ENCODE results near the gene SIK2. TPM values are rescaled to one million over a fixed set of nuclear protein-coding genes. Genes with fewer than 3 reads are reported as not detected.
A peak's percentile ranks its signal among the peaks of the same experiment; 100 is the strongest.

SIK2 gene
- polyA plus RNA-seq (ENCODE audit: insufficient read length in 10 of 10), result 10 to 100 TPM; 17.7 to 33.1 (median 21.9) TPM
- long read RNA-seq, donor 1, full-length matches to known transcripts, result 2 of 2 reads
- long read RNA-seq, donor 1, partial matches to known transcripts, result 0 of 2 reads
- long read RNA-seq, donor 1, other reads (novel, unspliced or antisense), result 0 of 2 reads
- long read RNA-seq, donor 2, result 0 reads
- long read RNA-seq, donor 3, result 0 reads
- long read RNA-seq, donor 4, full-length matches to known transcripts, result 2 of 2 reads
- long read RNA-seq, donor 4, partial matches to known transcripts, result 0 of 2 reads
- long read RNA-seq, donor 4, other reads (novel, unspliced or antisense), result 0 of 2 reads
- long read RNA-seq, donor 5, full-length matches to known transcripts, result 1 of 6 reads
- long read RNA-seq, donor 5, partial matches to known transcripts, result 5 of 6 reads
- long read RNA-seq, donor 5, other reads (novel, unspliced or antisense), result 0 of 6 reads
- long read RNA-seq, donor 6, full-length matches to known transcripts, result 3 of 8 reads
- long read RNA-seq, donor 6, partial matches to known transcripts, result 5 of 8 reads
- long read RNA-seq, donor 6, other reads (novel, unspliced or antisense), result 0 of 8 reads
- long read RNA-seq, donor 7, full-length matches to known transcripts, result 5 of 5 reads
- long read RNA-seq, donor 7, partial matches to known transcripts, result 0 of 5 reads
- long read RNA-seq, donor 7, other reads (novel, unspliced or antisense), result 0 of 5 reads
- long read RNA-seq, donor 8, full-length matches to known transcripts, result 2 of 2 reads
- long read RNA-seq, donor 8, partial matches to known transcripts, result 0 of 2 reads
- long read RNA-seq, donor 8, other reads (novel, unspliced or antisense), result 0 of 2 reads
- long read RNA-seq, donor 9, result 0 reads

DNA sequence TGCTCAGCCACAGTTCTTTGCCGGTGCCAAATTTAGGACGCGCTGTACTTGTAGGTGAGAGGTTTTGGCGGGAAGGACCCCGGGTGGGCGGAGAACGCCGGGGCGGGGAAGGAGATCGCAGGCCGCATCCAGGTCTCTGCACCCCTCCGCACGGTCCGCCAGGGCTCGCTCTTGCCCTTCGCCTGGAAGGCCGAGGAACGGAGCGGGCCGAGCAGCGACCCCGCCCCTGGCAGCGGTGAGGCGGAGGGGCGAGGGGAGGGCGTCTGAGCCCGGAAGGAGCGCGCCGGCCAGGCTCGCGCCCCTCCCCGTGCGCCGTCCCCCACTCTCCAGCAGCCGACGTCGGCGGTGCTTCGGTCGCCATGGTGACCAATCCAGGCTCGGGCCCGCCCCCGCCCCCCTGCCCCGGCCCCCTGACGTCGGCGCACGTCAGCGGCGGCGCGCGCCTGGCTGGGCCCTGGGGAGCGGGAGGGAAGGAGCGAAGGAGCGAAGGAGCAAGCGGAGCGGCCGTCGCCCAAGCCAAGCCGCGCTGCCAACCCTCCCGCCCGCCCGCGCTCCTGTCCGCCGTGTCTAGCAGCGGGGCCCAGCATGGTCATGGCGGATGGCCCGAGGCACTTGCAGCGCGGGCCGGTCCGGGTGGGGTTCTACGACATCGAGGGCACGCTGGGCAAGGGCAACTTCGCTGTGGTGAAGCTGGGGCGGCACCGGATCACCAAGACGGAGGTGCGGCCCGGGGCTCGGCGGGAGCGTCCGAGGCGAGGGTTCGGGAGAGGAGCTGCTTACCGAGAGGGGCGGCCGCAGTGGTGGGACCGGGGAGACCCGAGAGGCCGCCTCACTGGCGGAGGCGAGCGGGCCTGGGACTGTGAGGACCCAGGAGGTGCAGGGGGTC lies at the start of gene SIK2:
Gene SIK2 (plus strand): TSS at position 471 of the 886 bp plus-strand sequence. CDS start 115 bp downstream, at position 586.
- peak; percentile 96 to 99 (median 97) for DNase-seq

DNA sequence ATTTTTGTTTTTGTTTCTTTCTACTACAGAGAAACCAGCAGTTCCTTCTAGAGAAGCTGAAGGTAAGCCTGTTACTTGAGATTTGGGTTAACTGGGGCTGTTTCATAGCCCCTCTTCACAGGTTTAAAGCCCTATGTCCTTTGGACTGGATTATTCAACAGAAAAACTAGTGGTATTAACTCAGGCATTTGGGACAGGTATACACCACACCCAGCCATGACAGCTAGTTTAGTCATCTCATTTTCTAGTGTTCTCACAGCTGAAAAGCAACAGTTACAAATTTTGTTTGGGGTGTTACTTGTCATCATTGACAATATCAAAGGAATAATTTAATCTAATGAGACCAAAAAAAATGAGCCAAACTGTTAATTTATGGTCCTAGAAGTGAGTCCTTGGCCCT lies 47.7 kb upstream of the SIK2 start:
- DNase-seq, result no peak

DNA sequence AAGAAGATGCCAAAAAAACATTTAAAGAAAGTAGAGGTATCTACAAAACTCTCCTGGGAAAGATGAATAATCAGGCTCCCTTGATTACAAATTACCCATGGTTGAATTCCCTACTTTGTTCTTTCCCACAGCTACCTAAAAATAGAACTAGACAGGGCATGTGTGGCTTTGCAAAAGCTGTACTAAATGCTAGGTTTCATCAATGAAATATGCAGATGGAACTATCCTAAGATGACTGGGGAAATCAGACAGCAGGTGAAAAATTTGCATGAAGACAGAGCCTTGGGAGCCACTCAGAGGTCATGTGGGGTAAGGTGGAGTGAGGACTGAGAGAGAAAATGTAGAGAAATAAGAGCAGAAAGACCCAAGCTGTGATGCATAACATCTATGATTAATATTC lies 47.0 kb upstream of the SIK2 start:
- DNase-seq, result peak in 1 of 3 donors; percentile 49

DNA sequence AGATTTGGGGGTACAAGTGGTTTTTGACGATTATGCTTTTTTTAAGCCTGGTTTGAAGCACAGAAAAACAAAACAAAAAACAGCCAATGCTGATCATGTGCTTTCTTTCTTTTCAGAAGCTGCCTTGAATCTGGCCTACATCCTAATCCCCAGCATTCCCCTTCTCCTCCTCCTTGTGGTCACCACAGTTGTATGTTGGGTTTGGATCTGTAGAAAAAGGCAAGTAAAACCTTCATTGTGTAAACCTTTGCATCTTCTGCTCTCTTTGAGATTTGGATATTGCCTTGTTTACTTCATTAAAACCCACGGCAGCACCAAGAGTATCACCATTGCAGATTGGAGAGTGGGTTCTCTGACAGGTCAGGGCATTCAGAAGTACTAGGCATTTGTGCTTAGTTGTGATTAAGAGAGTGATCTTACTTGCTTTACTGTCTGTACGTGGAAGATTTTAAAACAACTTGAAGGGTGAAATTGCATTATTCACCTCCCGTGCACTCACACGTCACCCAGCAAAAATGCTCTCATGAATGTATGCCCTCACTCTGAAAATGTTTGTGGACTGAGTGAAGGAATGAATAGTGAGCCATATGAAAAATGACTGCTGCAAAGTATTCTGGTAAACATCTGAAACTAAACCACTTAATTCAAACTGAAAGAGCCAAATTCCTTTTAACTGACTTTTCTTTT lies 44.7 kb upstream of the SIK2 start:
- DNase-seq, result peak in 1 of 3 donors; percentile 97

DNA sequence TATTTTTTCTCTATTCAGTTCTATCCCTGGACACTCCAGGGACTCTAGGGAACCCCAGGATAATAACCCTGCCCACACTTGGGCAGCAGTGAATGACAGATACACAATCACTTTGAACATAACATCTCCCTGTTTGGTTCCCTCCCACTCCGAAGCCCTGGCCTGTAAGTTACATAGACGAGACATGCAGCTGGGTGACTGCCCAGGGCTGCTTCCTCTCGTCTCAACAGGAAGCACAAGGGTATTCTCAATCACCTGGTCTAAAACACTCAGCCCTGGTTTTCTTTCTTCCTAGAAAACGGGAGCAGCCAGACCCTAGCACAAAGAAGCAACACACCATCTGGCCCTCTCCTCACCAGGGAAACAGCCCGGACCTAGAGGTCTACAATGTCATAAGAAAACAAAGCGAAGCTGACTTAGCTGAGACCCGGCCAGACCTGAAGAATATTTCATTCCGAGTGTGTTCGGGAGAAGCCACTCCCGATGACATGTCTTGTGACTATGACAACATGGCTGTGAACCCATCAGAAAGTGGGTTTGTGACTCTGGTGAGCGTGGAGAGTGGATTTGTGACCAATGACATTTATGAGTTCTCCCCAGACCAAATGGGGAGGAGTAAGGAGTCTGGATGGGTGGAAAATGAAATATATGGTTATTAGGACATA lies 42.3 kb upstream of the SIK2 start:
- DNase-seq, result no peak

DNA sequence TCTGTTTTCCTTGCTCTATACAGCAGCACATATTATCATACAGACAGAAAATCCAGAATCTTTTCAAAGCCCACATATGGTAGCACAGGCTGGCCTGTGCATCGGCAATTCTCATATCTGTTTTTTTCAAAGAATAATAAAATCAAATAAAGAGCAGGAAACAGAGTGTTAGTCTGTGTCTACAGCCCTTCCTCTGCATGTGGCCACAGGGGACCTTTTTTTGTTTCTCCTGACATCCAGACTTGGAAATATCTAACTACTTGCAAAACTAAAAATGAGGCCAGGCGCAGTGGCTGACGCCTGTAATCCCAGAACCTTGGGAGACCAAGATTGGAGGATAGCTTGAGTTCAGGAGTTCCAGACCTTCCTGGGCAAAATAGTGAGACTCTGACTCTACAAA lies 41.4 kb upstream of the SIK2 start:
- no peak for DNase-seq

DNA sequence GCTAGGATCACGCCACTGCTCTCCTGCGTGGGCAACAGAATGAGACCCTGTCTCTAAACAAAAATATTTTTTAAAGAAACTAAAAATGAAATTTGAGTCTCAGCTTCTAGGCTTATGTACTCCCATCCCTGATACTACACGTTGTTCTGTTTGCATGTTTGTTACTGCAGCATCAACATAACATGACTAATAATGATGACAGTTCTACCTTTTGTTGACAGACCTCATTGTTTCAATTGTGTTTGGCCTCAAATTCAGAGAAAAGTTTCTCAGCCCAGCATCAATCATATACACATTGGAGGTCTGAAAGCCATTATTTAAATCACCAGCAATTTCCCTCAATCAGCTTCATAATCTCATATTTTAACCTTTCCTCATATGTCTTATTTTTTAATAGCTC lies 40.9 kb upstream of the SIK2 start:
- no peak for DNase-seq

DNA sequence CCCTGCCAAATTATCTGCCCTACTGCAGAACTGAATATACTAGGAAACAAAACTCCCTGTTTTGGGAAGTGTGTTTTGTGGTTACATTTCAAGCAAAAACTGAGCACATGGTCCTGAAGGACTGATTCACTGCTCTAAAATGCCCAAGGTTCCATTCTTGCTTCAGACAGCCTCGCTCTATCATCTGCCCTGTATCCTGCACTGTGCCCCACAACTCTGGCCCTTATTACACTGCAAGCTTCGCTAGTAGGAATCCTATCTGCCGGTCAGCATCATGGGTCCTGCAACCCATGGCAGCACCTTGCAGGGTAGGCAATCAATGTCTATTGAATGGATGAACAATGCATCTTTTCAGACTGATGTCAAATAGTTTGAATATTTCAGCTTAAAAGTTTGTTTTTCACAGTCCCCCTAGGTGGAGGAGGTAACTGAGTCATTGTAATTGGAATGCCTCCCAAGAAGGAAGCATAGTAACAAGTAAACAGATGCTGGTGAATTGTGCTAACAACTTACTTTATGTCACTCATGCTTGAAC lies 40.4 kb upstream of the SIK2 start:
- DNase-seq, result peak in 1 of 3 donors; percentile 65

DNA sequence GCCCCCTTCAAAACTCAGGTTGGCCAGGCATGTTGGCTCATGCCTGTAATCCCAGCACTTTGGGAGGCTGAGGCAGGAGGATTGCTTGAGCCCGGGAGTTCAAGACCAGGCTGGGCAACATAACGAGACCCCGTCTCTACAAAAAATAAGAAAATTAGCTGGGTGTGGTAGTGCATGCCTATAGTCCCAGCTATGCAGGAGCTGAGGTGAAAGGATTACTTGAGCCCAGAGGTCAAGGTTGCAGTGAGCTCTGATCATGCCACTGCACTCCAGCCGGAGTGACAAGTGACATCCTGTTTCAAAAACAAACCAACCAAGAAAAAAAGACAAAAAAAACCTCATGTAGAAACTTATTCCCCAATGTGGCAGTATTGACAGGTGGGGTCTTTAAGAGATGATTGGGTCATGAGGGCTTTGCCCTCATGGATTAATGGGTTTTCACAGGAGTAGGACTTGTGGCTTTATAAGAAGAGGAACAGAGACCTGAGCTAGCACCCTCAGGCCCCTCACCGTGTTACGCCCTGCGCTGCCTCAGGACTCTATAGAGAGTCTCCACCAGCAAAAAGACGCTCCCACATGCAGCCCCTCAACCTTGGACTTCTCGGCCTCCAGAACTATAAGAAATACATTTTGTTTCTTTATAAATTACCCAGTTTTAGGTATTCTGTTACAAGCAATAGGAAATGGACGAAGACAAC lies 39.4 kb upstream of the SIK2 start:
- DNase-seq, result no peak

DNA sequence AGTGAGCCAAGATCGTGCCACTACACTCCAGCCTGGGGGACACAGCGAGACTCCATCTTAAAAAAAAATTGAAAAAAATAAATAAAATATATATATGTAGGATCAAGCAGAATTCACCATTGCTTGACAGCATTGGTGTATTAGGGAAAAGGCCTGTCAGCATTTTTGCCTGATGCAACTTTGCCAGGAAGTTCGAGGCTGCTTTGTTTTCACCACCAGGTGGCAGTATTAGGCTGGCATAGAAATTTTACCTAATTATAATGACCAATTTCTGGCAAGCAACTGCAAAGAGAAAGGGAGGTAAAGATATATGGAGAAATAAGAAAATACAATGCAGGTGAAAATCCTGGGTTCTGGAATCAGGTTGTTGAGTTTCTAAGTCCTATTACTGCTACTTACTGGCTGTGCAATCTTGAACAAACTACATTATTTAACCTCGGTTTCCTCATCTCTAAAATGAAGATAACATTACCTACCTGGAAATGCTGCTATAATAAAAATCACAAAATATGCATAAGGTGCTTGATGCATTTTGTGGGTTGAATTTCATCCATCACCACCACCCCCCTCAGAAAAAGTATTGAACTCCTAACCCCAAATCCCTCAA lies 37.0 kb upstream of the SIK2 start:
- DNase-seq, result peak; percentile 69 to 81 (median 77)

DNA sequence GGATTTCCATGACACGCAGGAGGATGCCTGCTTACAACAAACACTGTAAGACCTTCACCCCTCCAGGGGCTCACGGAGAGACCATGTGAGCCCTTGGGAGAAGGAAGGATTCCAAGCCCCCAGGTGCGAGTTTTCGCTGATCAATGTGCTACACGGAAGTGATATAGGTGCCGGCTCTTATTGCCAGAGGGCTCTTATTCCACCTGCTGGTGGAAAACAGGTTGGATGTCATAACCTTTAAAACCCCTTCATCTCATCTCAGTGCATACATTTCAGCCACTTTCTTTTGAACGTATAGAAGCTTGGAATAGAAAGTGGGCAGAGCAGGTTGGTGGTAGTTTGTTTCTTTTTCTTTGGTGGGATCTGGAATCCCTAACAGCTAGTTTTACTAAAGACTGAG lies 35.9 kb upstream of the SIK2 start:
- DNase-seq, result no peak

DNA sequence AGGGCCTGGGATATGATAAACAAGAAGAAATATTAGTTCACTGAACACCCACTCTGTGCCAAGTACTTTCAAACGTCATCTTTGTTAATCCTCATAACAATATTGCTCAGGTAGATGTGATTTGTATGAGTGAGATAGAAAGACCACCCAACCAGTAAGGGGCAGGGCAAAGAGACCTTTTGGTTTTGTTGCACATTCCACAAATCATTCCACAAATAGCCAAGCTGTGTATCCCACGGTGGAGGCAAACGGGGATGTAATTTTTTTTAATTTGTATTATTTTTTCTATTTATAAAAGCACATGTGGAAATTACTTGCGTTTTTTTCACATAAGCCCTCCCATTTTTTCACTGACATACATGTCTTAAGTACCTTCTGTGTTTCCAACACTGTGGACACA lies 32.8 kb upstream of the SIK2 start:
- peak in 1 of 3 donors; percentile 32 for DNase-seq

DNA sequence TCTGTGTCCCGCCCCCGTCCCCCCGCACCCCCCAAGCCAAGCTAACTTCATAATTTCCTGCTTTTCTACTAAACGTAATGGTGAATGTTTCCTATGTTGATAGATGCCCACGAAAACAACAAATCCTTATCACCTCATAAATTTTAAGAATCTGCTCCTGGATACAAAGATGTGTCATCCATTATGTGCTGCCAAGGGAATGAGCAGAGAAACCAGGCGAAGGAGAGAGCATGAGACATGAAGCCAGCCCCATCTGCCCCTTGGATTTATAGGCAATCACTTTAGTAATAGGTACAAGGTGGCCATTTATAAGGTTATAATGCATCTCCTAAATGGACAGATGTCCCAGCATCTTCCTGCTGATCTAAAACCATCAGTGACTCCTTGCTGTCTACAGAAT lies 31.5 kb upstream of the SIK2 start:
- DNase-seq, result no peak

DNA sequence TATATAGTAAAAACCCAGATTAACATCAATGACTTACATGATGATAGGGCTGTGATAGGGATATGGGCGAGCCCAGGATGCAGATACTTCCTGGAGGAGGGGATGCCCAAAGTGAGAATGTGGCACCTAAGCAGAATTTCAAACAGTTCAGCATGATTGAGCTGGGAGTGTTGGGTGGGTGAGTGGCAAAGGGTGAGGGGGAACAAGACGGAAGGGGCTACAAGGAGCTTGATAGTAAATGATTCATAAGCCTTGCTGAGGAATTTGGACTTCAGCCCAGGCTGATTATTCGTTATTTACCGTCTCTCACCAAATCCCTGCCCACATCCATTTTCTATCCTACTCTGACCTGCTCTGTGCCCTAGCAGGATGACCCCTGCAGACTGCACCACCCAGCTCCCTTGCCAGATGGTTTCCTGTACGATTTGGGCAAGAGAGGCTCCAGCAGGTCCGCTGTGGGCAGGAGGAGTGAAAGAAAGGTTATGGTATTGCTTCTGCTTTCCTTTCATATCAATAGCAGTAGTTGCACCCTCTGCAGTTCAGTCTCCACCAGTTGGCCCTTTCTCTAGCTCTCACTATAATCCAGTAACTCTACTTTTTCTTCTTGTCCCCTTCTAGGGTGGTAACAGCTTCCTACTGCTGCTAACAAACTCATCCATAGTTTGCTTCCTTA lies 30.3 kb upstream of the SIK2 start:
- no peak for DNase-seq

DNA sequence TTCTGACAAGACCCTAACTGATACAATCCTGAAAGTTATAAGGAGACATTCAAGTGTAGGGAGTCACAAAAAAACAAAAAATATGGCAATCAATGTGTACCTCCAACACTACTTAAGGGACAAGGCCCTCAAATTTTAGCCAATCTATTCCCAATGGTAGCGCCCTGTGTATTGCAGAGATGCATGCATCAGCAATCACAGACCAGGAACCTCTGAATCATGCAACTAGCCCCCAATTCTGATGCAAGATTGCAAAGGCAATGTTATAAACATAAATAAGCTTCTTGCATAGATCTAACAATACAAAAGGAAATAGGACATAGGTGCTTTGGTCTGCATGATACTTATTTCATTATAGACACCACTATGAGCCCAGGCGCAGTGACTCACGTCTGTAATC lies 29.7 kb upstream of the SIK2 start:
- DNase-seq, result no peak

DNA sequence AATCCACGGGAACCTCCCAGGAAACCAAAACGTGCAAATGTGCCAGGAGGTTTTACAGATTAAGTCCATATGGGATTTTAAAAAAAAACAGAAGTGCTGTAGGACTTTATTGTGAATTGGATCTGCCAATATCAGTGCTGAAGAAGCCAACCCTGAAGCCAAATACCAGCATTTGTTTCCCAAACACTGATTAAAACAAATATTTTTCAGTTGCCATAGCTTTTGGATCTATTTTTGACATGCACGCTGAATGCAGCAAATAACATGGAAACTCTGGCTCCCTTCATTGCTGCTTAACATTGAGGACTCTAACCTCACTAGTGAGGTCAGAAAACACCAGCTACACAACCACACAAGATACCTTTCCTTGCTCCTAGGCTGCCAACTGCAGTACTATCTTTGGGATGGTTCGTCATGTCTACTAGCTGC lies 28.4 kb upstream of the SIK2 start:
- DNase-seq, result peak; percentile 56 to 88 (median 75)

DNA sequence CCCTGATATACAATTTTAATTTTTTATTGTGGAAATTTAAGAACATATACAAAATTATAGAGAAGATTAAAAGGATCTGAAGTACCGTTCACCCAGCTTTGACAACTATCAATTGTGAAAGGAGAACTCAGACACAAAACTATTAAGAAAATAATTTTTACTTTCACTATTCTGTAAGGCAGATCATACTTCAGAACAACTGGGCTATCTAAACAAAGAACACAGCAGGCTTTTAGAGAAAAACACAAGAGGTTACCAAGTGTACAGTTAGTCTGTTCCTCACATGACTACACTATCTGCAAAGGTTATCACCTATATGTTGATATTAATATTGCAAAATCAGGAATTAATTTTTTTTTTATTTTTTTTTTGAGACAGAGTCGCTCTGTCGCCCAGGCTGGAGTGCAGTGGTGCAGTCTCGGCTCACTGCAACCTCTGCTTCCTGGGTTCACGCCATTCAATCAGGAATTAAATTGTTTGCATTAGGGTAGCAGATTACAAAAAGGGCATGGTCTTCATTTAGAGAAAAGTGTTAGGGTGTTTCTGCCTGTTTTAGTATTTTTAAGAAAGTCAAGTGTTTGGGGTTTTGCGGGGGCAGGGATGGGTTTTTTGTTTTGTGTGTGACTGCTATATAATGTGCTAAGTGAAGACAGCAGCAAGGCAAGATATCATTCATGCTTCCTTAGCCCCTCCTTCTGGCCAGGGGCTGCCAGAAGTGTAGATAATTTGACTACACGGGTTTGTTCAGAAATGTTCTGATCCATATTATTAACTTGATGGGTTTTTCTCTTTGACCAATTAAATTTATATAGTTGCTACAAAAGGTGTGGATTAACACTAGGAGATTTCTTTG lies 27.6 kb upstream of the SIK2 start:
- DNase-seq, result peak in 2 of 3 donors; percentile 15 to 38

DNA sequence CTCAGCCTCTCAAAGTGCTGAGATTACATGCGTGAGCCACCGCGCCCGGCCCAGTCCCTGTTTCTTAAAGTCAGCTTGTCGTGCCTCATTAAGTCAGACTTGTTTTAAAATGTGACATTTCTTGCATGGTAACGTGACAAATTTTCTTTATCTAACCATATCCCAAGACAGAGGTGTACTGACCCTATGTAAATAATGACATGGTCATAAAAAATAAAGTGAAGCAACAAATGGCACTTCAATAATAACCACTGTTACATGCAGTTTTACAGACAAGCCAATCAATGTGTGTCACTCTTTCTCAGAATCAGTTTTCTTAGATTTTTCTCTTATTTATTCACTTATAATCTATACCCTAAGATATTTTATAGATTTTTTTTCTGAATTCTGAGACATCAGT lies 26.5 kb upstream of the SIK2 start:
- no peak for DNase-seq
